SK-N-MC (cell line): ENCODE results near the gene MIF.
"Not testable (repeated sequence)": the region's sequence is repeated elsewhere in the genome, so short reads cannot be mapped to it uniquely, and the experiment has no call there.

Experiments
- DNase-seq: peaks from one replicate; pipeline ENCODE4 v3.0.0-alpha.2; 2011; ENCODE audit warnings: low read depth, low spot score
- H3K27ac ChIP-seq: fragments of 200-600 bp; sonication (generic); 2 replicates; pipeline ENCODE4 v1.5.1; 2016; ENCODE audit warnings: mixed run types
- H3K36me3 ChIP-seq: fragments of 200-600 bp; sonication (generic); 2 replicates; pipeline ENCODE4 v1.6.1; 2017; ENCODE audit warnings: antibody characterized with exemption, low read length, mixed read lengths; ENCODE audit not compliant: insufficient read depth
- H3K4me3 ChIP-seq: fragments of 200-600 bp; sonication (generic); 2 replicates; pipeline ENCODE4 v1.5.1; 2016
- H3K9ac ChIP-seq: fragments of 200-600 bp; sonication (generic); 2 replicates; pipeline ENCODE4 v1.8.0; 2017; ENCODE audit warnings: mixed run types, mixed read lengths; ENCODE audit not compliant: insufficient read length
- H3K9me3 ChIP-seq: fragments of 200-600 bp; sonication (generic); 2 replicates; pipeline ENCODE4 v1.6.1; 2017; ENCODE audit warnings: low read depth, mild to moderate bottlenecking, antibody characterized with exemption, low read length, moderate library complexity, mixed read lengths
- EZH2 ChIP-seq: fragments of 200-600 bp; sonication (generic); IDR thresholded peaks from one replicate; pipeline ENCODE4 v1.6.1; 2017; ENCODE audit warnings: antibody characterized with exemption
- FOXP2 ChIP-seq: optimal IDR thresholded peaks from 2 replicates; pipeline ENCODE3; 2011; ENCODE audit warnings: mild to moderate bottlenecking, moderate library complexity; ENCODE audit not compliant: insufficient read depth; ENCODE audit errors: extremely low read length, control extremely low read depth
- POLR2AphosphoS5 ChIP-seq: IDR thresholded peaks from 2 replicates; pipeline ENCODE4 v1.6.1; 2012; ENCODE audit warnings: mild to moderate bottlenecking, low read depth, low read length, borderline replicate concordance

Gene MIF

DNA sequence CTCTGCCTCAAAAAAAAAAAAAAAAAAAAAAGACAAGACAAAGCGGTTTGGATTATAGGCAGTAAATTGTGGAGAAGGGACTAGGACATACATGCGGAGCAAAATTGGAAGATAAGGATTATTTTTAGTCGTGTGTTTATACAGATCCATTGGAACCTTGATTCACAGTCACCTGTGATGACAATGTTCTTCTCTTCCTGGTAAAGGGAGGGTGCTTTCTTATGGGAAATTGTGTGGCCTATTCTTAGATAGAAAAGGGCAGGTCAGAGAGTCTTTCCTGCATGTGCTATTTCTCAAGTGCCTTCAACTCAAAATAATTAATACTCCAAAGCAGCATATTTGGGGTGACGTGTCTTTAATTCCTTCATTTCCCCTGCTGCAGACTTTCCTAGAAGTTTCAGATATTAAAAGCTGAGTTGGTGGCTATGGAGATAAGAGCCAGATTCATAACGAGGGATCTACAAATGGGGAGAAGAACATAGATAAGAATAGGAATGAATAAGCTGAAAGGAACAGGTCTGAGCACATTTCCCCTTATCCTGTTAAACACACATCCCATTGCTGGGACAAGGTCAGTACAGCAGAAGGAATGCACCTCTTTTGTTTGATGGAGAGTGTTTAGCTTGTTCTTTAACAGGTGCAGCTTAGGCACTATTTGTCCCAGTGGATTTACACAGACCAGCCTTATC is 44.3 kb downstream of the MIF start:
- no peaks in the 10 kb centered on the region for H3K9me3 ChIP-seq
- no peaks in the 10 kb centered on the region for H3K36me3 ChIP-seq
- no peak overlapping the region for H3K27ac ChIP-seq
- no peak overlapping the region for H3K9ac ChIP-seq
- no peak overlapping the region for H3K4me3 ChIP-seq
- TF ChIP-seq EZH2 (no peak), FOXP2 (no peak), POLR2AphosphoS5 (no peak)
- DNase-seq = no peak

DNA sequence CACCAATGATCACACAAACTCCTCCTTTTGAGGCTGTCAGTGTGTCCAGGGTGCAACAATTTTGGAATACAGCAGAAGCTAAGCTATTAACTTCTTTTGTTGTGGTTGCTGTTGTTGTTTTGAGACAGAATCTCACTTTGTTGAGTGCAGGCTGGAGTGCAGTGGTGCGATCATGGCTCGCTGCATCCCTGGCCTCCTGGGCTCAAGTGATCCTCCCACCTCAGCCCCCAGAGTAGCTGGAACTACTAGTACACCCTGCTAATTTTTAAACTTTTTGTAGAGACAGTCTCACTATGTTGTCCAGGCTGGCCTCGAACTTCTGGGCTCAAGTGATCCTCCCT is 44.8 kb downstream of the MIF start:
- Histone ChIP-seq H3K9me3 (no peaks in the 10 kb centered on the region), H3K9ac (no peak overlapping the region), H3K27ac (no peak overlapping the region), H3K4me3 (no peak overlapping the region), H3K36me3 (no peaks in the 10 kb centered on the region)
- DNase-seq = no peak
- no peak for TF ChIP-seq POLR2AphosphoS5
- no peak for TF ChIP-seq FOXP2
- TF ChIP-seq EZH2 = no peak

DNA sequence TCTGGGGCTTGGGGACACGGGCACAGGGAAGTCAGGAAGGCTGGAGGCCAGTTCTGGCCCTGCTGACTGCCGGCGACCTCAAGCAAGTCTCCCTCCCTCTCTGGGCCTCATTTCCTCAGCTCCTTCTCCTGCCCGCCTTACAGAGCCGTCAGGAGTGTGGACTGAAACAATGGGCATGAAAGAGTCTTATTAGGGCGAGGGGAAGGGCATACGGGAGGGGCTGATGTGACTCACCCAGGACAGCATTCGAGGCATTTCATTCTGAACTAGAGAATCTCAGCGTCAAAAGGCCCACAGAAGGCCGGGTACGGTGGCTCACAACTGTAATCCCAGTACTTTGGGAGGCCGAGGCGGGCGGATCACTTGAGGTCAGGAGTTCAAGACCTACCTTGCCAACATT is 46.0 kb downstream of the MIF start:
- not testable (repeated sequence) for H3K4me3 ChIP-seq, H3K36me3 ChIP-seq, H3K9ac ChIP-seq, H3K27ac ChIP-seq, H3K9me3 ChIP-seq, DNase-seq
